H1 (cell line): ENCODE results near the gene PNLIPRP1.

ENCODE experiments used
- CTCF ChIP-seq, 3 experiments: IDR thresholded peaks; 1 replicate in 2 of 3; 2 replicates in 1 of 3; pipeline versions ENCODE4 v1.5.1 to v1.6.1; 2011; ENCODE audit warnings: low read length in 3 of 3, mild to moderate bottlenecking in 3 of 3, inconsistent platforms in 2 of 3, low read depth in 1 of 3, moderate library complexity in 1 of 3; ENCODE audit not compliant: insufficient read depth in 1 of 3; ENCODE audit errors: control extremely low read depth in 1 of 3
- EZH2 ChIP-seq: fragments of 200-600 bp; sonication (generic); IDR thresholded peaks from 2 replicates; pipeline ENCODE4 v1.7.1; 2012; ENCODE audit warnings: low read depth, mild to moderate bottlenecking, moderate library complexity, low read length, inconsistent platforms; ENCODE audit not compliant: severe bottlenecking
- TBP ChIP-seq: IDR thresholded peaks from 2 replicates; pipeline ENCODE4 v1.6.1; 2011; ENCODE audit warnings: low read depth, low read length, improper control_type of control experiment

- TF ChIP-seq EZH2 (no peak), CTCF (IDR thresholded peaks at IDR 0.05; ENCODE audit: control extremely low read depth in 1 of 3, insufficient read depth in 1 of 3, low read depth in 1 of 3, low read length in 3 of 3) (no peak), TBP (no peak)
These were observed 42.5 kb upstream of the PNLIPRP1 start for GRCh38 chr10:116548301-116548700.
